ENCODE data around the gene LENG9.

Gene LENG9

DNA sequence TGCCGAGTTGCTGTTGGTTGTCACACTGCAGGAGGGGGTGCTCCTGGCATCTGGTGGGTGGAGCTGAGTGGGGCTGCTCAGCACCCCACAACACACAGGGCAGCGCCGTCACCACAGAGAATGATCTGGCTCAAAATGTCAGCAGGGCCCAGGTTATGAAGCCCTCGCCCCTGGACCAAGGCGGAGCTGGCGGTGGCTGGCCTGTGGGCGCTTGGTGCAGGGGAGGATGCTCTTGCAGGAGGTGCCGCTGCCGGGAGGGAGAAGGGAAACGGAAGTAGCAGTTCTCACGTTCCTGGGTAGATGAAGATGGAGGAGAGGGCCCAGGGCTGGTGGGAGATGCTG, 28.7 kb downstream of the LENG9 start:
- DNase-seq, result no peak

DNA sequence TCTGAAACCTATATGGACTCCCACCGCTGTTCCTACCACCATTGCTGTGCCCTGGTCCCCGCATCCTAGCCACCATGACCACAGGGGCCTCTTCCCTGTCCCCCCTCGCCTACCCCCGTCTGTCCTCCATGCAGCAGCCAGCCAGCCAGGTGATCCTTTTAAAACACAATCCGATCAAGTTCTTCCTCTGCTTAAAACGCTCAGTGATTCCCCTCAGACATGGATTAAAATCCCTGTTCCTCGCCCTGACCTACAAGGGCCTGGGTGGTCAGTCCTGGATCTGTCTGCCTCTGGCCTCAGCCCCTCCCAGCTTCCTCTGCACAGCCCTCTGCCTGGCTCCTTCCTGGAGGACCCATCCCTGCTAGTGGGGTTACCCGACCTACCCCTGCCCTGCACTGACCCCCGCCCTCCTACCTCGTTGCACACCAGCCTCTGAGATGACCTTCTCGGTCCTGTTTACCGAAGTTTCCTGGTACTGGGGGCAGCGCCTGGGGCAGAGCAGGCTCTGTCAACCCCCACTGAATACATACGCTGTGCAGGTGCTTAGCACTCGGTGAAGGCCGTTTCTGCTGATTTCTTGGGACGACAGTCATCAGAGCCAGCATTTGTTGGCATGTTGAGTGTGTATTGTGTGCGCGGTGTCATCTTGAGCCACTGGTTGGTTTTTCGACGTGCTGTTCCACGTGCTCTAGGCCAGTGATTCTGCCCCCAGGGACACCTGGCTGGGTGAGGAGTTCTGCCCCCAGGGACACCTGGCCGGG, 29.3 kb downstream of the LENG9 start:
- peak; percentile 47 for DNase-seq

DNA sequence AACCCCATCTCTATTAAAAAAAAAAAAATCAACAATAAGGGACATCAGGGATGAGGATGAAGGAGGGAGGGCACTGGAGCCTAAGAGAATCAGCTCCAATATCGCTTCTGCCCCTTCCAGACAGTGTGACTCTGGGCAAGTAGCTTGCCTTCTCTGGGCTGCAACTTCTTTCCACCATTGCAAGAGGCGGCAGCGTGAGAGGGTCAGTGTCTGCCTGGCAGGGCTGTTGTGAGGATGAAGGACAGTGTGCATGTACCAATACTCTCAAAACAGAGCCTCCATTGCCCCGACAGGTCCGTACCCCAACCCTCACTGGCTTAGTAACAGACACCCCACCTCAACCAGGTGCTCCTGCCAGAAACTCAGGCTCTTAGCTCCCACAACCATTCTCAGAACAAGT, 29.9 kb downstream of the LENG9 start:
- DNase-seq, result no peak

DNA sequence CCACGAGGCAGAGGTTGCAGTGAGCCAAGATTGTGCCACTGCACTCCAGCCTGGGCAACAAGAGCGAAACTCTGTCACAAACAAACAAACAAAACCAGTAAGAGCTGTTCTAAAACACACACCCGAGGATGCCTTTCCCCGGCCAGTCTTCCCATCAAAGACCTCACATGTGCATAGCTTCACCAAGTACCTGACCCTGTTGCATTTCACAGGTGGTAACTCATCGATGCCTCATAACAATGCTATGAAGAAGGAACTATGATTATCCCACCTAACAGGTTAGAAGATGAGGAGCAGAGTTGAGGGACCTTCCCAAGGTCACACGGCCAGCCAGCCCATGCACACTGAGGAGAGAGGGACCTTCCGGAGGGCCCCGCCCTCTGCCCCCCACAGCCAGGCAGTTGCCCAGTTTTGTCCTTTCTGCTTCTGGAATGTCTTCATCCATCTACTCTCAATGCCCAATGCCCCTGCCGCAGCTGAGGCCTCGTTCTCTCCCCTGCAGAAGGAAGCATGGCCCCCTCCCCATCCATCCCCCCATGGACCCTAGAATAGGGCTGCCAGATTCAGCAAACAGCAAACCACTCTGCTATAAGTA, 31.3 kb downstream of the LENG9 start:
- peak; percentile 83 for DNase-seq

DNA sequence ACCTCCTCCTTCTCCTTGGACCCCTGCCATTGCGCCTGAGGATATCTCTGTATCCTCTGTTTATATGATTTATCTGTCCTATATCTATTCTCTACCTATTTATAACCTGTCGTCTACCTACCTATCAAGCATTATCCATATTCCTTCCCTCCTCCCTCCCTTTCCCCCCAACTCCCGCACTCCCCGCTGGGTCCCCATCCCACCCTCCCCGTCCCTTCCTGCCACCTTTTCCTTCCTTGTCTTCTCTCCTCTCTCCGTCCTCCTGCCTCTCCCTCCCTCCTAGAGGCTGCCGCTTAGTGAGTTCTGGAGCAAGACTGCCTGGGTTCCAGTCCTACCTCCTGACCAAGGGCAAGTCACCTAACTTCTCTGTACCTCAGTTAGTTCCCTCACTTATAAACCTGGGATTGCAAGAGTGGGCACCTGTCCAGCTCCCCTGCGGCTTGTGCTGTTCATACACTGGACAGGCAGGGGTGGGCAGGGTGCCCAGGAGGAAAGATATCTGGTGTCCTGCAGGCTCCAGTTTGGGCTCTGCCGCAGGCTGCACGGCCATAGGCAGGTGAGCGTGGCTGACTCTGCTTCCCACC, 32.2 kb downstream of the LENG9 start:
- DNase-seq, result no peak

DNA sequence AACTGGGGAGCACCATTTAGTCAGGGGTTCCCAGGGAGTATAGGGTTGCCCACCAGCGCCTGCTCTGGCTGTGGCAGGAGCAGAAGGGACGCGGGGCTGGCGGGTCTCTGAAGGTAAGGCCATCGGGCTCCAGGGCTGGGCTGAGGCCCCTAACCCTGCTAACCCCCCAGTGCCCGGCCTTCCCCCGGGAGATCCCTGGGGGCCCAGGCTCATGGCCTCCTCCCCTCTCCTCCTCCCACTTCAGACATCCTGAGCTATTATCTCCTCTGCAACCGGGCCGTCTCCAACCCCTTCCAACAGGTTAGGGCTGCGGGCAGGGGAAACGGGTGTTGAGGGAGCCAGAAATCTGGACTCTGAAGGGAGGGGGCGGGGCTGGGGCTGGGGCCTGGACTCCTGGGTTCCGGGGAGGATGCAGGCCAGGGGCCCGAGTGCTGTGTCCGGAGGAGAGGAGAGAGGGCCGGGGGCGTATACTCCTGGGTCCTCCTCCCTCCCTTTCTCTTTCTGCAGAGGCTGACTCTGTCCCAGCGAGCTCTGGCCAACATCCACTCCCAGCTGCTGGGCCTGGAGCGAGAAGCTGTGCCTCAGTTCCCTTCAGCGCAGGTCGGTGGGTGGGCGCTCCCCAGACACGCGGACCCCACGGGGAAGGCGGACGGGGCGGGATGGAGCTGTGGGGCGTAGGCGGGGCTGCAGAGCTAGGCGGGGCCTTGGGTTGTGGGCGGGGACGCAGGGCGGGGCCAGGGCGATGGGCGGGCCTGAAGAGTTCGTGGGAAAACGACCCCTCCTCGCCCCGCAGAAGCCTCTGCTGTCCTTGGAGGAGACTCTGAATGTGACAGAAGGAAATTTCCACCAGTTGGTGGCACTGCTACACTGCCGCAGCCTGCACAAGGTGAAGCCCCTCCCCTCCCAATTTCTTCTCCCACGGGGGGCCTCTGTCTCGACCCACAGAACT, 33.0 kb downstream of the LENG9 start:
- DNase-seq, result peak; percentile 92

DNA sequence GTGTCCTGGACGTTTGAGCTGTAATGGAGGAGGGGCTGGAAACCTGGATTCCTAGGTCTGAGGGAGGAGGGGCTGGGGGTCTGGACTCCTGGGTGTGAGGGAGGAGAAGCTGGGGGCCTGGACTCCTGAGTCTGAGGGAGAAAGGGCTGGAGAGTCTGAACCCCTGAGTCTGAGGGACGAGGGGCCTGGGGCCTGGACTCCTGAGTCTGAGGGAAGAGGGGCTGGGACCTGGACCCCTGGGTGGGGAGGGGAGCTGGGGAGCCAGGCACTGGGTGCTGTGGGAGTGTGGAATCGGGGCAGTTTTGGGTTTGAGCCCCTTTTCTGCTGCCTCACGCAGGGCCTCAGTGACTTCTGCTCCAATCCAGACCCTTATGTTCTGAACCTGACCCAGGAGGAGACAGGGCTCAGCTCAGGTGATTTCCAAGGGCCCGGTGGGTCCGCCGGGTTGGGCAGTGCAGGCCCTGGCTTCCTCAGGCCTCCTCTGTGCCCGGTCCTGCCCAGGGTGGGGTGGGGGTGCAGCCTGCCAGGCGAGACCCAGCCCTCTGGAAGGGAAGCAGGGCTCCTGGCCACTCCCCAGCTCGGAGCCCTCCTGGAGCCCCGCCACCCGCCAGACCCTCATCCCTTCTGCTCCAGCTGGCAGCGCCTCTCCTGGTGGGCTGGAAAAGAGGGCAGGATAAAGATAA, 33.9 kb downstream of the LENG9 start:
- no peak for DNase-seq

DNA sequence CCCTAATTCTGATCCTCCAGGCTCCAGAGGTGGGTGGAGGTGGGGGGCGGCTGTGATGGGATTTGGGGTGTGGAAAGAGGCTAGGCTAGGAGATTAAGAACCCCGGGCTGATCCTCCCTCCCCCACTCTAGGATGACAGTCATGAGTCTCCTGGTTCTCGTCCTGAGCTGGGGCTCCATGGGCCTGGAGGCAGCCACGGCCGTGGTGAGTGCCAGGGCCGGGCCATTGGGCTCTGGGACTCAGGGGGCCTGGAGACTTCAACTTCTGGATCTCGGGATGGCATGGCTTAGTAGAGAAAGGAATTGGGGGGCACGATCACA, 34.4 kb downstream of the LENG9 start:
- DNase-seq, result no peak

DNA sequence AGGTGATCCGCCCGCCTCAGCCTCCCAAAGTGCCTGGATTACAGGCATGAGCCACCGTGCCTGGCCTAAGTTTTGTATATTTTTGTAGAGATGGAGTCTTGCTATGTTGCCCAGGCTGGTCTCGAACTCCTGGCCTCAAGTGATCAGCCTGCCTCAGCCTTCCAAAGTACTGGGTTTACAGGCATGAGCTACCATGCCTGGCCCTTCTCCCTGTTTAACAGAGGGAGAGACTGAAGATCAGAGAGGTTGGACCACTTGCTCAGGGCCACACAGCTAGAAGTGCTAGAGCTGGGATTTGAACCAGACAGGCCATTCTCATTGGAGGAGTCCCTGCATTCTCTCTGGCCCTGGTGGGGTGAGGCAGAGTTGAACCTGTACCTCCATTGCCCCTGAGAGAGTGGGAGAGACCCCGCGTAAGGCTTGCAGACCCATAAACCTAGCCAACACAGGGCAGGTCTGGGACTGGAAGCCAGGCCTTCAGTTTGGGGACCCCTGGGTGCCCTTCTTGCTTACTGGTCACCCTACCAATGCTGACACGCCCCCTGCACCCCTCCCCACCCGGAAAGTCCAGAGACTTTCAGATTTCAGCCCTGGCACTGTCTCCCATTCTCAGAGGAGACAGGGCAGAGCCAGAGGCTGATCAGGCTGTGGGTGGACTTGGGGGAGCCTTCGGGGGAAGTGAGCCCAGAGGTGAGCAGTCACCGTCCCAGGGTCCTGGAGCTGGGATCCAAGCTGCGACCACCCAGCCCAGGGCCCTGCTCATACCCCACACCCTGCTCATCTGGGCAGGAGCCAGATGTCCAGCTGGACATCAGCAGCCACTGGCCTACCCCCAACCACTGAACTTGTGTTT, 35.0 kb downstream of the LENG9 start:
- no peak for DNase-seq

DNA sequence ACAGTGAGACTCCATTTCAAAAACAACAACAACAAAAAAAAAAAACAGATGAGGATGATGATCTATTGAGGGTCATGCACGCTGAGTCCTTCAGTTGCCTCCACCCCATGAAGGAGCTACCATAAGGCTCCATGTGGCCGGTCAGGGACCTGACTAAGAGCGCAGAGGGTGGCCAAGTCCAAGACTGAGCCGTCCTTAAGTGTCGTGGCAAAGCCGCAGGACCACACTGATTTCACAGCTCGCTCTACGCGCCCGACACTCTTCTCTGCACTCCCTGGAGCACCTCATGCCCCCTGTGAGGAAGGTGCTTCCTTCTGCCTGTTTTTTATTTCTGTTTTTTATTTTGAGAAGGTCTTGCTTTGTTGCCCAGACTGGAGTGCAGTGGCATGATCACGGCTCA, 36.0 kb downstream of the LENG9 start:
- no peak for DNase-seq

DNA sequence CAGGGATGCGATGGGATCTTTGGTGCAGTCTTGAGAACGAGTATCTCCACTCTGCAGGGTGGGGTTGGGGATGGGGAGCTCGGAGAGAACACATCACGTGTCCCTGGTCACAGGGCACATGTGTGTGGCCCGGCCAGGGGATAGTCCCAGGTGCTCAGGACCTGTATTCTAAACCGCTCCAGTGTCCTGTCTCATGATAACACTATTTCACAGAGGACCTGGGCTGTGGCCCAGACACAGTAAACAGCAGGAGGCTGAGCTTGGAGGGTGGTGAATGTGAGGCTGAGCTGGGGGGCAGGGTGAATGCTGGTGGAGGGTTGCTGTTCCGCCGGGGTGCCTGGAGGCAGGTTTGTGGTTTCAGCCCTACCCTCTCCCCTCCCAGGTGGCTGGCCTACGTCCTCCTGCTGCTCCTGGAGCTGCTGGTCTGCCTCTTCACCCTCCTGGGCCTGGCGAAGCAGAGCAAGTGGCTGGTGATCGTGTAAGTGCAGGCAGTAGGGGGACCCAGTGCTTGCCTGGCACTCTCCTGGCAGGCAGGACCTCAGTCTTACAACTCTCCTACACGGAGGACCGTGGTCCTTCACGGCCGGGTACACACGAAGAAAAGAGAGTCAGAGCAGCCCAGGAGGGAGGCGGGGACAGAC, 37.2 kb downstream of the LENG9 start:
- peak; percentile 89 for DNase-seq

DNA sequence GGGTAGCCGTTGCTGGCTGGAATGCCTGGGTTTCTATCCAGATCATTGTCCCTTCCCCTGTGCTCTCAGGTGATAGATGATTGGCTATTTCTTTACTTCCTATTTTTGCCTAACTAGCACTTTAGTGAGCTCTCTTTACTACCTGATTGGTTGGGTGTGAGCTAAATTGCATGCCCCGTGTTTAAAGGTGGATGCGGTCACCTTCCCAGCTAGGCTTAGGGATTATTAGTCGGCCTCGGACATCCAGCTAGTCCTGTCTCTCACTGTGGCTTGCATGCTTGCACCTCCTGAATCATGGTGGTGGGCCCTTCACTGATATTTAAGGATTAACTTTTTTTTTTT, 38.2 kb downstream of the LENG9 start:
- DNase-seq, result no peak

DNA sequence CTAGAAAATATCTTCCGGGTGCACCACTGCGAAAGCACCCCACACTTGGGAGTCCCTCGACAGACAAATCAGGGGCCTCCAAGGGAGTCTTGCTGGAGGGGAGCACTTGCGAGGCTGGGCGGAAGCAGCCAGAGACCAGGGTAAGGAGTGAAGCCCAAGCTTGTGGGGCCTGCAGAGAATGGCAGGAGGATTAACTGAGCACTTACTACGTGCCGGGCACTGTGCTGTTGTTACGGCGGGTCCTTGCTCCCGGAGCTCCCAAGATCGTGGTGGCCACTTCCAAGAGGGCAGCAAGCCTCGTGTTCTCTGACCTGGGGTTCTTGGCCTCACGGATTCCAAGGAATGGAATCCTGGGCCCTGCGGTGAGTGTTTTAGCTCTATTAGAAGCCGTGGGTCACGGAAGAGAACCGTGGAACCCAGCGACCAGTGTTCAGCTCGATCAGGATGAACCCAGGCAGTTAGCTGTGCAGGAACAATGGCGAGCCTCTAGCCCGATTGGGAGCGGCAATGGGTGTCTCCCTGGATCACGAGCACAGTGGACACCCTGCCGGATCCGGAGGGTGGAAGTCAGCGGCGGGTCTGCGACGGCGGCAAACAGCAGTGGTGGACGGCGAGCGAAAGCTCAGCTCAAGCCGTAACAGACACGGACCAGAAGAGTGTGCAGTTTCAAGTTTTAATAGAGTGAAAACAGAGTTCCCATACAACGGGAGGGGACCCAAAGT, 38.8 kb downstream of the LENG9 start:
- no peak for DNase-seq

DNA sequence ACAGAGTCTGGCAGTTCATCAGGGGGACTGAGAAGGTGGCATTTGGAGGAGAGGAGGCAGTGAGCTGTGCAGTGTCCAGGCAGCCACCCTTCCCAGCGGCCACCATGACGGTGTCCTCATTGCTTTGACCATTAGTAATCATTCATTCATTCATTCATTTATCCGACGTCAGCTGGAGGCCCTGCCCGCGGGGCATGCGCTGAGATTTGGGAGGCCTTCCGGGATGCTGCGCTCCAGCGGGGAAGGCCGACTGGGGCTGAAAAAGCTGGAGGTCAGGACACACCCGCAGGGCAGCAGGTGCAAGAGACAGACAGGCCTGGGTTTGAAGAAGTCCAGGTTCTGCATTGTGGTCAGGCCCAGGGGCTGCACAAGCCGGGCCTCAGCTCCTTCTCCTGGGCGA, 39.4 kb downstream of the LENG9 start:
- no peak for DNase-seq

DNA sequence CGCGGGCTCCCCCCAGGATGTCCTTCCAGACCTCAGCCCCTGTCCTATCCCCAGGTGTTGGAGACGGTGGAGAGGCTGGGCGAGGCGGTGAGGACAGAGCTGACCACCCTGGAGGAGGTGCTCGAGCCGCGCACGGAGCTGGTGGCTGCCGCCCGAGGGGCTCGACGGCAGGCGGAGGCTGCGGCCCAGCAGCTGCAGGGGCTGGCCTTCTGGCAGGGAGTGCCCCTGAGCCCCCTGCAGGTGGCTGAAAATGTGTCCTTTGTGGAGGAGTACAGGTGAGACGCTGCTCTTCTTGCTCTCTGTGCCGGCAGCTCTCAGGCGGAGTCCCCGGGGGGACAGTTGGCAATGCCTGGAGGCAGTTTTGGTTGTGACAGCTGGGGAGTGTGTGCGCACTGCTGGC, 41.4 kb downstream of the LENG9 start:
- DNase-seq, result peak; percentile 75

DNA sequence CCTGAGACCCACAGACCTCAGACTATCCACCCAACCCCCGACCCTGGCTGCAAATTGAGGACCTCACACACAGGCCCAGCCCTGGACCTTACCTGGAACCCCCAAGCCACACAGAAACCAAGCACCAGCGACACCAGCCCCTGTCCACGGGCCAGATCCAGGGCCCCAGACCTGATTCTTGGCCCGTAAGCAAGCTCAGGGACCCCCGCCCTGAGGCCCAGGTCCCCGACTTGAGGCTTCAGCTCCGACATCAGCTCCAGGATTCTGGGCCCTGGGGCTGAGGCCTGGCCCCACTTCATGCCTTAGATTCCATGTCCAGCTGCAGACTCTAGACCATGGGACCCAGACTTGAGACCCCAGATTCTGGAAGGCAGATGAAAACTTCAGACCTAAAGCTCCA, 42.1 kb downstream of the LENG9 start:
- no peak for DNase-seq

DNA sequence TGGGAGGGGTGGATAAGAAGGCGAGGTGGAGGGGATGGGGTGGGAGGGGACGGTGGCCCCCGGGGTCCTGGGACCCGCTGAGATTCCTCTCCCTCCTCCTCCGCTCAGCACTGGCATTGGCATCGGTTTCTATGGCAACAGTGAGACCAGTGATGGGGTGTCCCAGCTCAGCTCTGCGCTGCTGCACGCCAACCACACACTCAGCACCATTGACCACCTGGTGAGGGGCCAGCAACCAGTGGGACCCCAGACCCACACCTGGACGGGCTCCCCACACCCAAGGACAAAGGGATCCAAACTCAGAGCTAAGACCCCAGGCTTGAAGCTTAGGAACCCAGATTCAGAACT, 42.4 kb downstream of the LENG9 start:
- no peak for DNase-seq

DNA sequence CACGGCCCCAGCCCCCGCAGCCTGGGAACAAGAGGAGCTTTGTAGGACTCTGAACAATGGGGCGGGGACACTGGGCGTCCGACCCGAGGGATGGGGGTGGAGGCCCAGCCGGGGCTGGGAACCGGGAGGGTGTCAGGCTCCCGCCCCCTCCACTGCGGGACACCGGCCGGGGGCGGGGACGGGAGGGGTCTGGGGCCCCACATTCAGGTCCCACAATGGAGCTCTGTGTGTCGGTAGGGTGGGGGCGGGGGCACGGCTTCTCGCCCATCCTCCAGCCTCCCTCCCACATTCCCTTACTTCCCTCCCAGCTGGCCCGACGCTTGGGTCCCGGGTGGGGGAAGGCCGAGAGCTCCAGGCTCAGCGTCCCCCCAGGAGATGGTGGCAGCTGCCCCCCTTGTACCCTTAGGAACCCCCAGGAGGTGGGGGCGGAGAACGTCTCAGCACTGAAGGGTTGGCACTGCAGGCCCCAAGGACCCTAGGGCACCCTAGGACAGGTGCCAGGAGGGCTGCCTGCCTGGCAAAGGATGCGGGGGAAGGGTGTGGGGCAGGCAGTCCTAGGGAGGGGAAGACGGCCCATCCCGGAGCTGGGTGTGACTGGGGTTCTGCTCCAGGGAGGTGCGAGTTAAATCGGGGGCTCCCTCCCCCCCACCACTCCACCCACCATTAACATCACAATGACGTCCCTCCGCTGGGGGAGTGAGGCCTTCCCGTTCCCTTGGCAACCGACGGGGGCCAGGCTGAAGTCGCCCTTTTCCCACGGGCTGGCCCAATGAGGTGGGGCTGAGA, 43.0 kb downstream of the LENG9 start:
- peak; percentile 95 for DNase-seq

DNA sequence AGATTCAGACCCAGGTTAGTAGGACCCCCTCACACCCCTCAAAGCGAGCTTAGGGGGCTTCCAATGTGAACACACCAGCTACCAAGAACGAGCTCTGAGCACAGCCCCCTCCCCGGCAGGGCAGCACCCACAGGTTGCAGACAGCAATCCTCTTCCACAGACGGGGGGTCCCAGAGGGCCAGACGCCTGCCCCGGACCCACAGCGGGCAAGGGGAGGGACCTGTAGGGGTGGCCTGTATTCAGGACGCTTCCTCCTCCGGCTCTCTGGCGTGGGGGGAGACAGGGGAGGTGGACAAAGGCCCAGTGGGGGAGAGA, 43.6 kb downstream of the LENG9 start:
- no peak for DNase-seq
